ENCODE data around the gene TLE6. TPM values are rescaled to one million over a fixed set of nuclear protein-coding genes. Genes with fewer than 3 reads are reported as not detected.
"Not testable (repeated sequence)": the region's sequence is repeated elsewhere in the genome, so short reads cannot be mapped to it uniquely, and the experiment has no call there.

Gene TLE6
- total and polyA plus RNA-seq, 10 donors, result 0.60 to 4.1 (median 2.0) TPM

- TF ChIP-seq POLR2AphosphoS5 (IDR thresholded peaks at IDR 0.05) (peak; percentile 56 to 88 (median 65)), CTCF (IDR thresholded peaks at IDR 0.05 in 8 of 11, conservative IDR thresholded peaks at IDR 0.05 in 3 of 11) (peak in 1 of 11 experiments; percentile 8), POLR2A (IDR thresholded peaks at IDR 0.05) (no peak)
- H3K4me1 ChIP-seq, result peaks cover 7 to 47% (median 23%) of the 10 kb centered on the region in 6 donors
- WGBS, 5 donors, result 0 to 1% (median 0%) methylated on average over 18 to 29 of the region's 29 CpGs
- peaks cover 0 to under 1% (median 0%) of the 10 kb centered on the region in 7 donors for H3K27me3 ChIP-seq (replicated peaks in 1 of 7)
- intact Hi-C loops (cut with DNase I; ENCODE audit: low total_unique reads), result loop anchor here (10.0 kb wide), 1 partner anchor 61 kb away; the partner anchor contains the start of gene TLE6
- peak overlapping the region; percentile 74 to 95 (median 91) for H3K27ac ChIP-seq
- no peaks in the 10 kb centered on the region for H3K36me3 ChIP-seq
- peak overlapping the region; percentile 45 to 87 (median 58) for H3K4me3 ChIP-seq
- no peaks in the 10 kb centered on the region for H3K9me3 ChIP-seq
- DNase-seq, result peak; percentile 94
Measured at GRCh38 chr19:3035542-3036118, 58.3 kb downstream of the TLE6 start.

GRCh38 chr19:3036119-3036976 lies 59.0 kb downstream of the TLE6 start:
- no peaks in the 10 kb centered on the region for H3K9me3 ChIP-seq
- peaks cover 7 to 49% (median 24%) of the 10 kb centered on the region in 6 donors for H3K4me1 ChIP-seq
- WGBS, 5 donors, result 1 to 5% (median 2%) methylated on average over 6 to 44 of the region's 44 CpGs
- intact Hi-C loops (cut with DNase I; ENCODE audit: low total_unique reads), result loop anchor here (10.0 kb wide), 1 partner anchor 62 kb away; the partner anchor contains the start of gene TLE6
- TF ChIP-seq POLR2AphosphoS5 (IDR thresholded peaks at IDR 0.05), result peak; percentile 61 to 76 (median 74)
- TF ChIP-seq CTCF (IDR thresholded peaks at IDR 0.05 in 8 of 11, conservative IDR thresholded peaks at IDR 0.05 in 3 of 11), result no peak
- peak overlapping the region; percentile 45 to 87 (median 58) for H3K4me3 ChIP-seq
- peak; percentile 94 for DNase-seq
- H3K27ac ChIP-seq, result peak overlapping the region; percentile 74 to 95 (median 91)
- no peaks in the 10 kb centered on the region for H3K36me3 ChIP-seq
- peaks cover 0 to 2% (median 0%) of the 10 kb centered on the region in 7 donors for H3K27me3 ChIP-seq (replicated peaks in 1 of 7)

GRCh38 chr19:3036977-3037544 lies 59.7 kb downstream of the TLE6 start:
- not testable (repeated sequence) for H3K27me3 ChIP-seq (replicated peaks in 1 of 7); DNase-seq; H3K36me3 ChIP-seq; H3K9me3 ChIP-seq
- H3K4me1 ChIP-seq, result peaks cover 7 to 55% (median 26%) of the 10 kb centered on the region in 6 donors
- peak overlapping the region in 3 of 8 donors; percentile 58 to 87 (median 59) for H3K4me3 ChIP-seq
- peak overlapping the region in 7 of 8 donors; percentile 74 to 95 (median 92) for H3K27ac ChIP-seq
- WGBS, 5 donors, result 73 to 83% (median 75%) methylated on average over 14 of the region's 14 CpGs
- intact Hi-C loops (cut with DNase I; ENCODE audit: low total_unique reads), result loop anchor here (10.0 kb wide), 1 partner anchor 62 kb away; the partner anchor contains the start of gene TLE6

GRCh38 chr19:3038214-3038613 lies 60.9 kb downstream of the TLE6 start:
- no peak overlapping the region for H3K4me3 ChIP-seq
- no peak for TF ChIP-seq CTCF (IDR thresholded peaks at IDR 0.05 in 8 of 11, conservative IDR thresholded peaks at IDR 0.05 in 3 of 11)
- TF ChIP-seq POLR2AphosphoS5 (IDR thresholded peaks at IDR 0.05), result no peak
- no peak for TF ChIP-seq POLR2A (IDR thresholded peaks at IDR 0.05)
- 65 to 76% (median 69%) methylated on average over 5 of the region's 5 CpGs for WGBS, 5 donors
- H3K27ac ChIP-seq, result no peak overlapping the region
- H3K9me3 ChIP-seq, result no peaks in the 10 kb centered on the region
- DNase-seq, result no peak
- intact Hi-C loops (cut with DNase I; ENCODE audit: low total_unique reads), result loop anchor here (10.0 kb wide), 1 partner anchor 63 kb away; the partner anchor contains the start of gene TLE6
- H3K36me3 ChIP-seq, result no peaks in the 10 kb centered on the region
- peaks cover 0 to 21% (median 4%) of the 10 kb centered on the region in 7 donors for H3K27me3 ChIP-seq (replicated peaks in 1 of 7)
- peaks cover 10 to 65% (median 30%) of the 10 kb centered on the region in 6 donors for H3K4me1 ChIP-seq
